Hepatic stellate cell (primary cell): ENCODE data around the gene CBX7.

Source experiments
- DNase-seq: peaks from one replicate; pipeline ENCODE4 v3.0.0; 2011; ENCODE audit warnings: low spot score

The CBX7 gene

DNA sequence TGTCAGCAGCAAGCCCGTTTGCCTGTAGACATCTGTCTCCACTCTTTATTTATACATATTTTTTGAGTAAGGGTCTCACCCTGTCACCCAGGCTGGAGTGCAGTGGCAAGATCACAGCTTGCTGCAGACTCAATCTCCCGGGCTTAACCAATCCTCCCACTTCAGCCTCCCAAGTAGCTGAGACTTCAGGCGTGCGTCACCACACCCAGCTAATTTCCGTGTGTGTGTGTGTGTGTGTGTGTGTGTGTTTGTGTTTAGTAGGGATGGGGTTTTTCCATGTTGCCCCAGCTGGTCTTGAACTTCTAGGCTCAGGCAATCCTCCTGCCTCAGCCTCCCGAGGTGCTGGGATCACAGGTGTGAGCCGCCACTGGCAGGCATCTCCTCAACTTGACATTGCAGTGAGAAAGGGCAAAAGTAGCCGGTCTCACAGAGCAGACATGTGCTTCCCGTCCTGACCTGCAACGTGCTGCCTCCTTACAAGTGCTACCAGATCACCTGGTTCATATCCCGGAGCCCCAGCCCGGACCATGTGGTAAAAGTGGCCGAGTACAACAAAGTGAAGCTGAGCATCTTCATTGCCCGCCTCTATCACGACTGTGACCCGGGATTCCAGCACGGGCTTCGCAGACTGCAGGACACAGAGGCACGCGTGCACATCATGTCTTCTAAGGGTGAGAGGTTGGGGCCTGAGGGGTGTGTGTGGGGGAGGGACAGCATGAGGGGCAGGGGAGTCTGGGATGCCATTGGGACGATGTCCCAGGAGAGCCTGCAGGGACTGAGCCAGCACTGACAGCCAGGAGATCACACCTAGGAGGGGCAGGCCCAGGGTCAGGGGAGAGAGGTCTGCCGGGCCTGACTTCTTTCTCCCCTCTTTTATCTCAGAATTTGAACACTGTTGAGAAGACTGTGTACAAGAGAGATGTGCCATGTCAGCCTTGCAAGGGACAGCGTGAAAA is 61.1 kb downstream of the CBX7 start:
- no peak for DNase-seq

GRCh38 chr22:39090426-39091064 is 61.9 kb downstream of the CBX7 start:
- DNase-seq: no peak

GRCh38 chr22:39089928-39090327 is 62.6 kb downstream of the CBX7 start:
- DNase-seq: no peak

DNA sequence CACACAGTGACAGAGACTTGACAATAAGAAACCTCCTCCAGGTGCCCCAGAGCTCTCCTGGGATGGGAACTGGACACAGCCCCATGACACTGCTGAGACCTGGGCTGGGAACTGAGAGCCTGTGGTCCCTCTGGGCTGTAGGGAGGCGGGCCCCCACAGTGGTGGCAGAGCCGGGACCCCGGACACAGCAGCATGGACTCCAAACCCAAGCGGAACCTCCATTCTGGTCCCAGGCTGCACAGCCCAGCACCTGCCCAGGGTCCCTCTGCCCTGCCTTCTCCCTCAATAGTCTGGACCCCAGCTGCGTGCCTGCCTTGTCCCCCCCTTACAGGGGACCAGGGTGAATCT is 63.8 kb downstream of the CBX7 start:
- no peak for DNase-seq

DNA sequence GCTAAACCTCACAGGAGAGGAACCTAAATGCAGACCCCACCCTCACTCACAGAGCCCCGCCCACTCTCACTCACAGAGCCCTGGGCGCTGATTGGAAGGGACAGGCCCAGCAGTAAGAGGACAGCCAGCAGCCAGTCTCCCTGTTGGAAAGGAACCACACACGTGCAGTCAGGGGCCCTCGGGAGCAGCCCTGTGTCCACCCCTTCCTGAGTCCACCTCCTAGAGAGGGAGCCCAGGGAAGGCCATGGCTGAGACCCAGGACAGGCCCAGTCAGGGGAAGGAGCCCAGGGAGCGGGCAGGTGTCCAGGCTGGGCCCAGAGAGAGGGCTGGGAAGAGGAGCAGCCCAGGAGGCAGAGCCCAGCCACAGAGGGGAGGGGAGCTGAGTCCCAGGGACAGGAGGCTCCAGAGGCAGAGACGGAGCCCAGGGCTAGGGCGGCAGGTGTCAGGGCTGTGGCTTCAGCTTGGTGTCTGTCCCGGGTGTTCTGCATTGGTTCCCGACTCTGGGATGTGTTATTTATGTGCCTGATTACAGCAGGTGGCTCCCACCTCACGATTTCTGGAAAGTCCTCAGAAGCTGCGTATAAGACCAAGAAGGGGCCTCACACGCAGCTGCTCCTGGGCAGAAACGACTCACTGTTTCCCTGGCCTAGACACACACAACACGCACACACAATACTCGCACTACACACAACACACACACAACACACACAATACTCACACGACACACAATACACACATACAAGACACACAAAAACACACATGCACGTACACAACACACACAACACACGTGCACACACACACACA is 64.4 kb downstream of the CBX7 start:
- DNase-seq: no peak

DNA sequence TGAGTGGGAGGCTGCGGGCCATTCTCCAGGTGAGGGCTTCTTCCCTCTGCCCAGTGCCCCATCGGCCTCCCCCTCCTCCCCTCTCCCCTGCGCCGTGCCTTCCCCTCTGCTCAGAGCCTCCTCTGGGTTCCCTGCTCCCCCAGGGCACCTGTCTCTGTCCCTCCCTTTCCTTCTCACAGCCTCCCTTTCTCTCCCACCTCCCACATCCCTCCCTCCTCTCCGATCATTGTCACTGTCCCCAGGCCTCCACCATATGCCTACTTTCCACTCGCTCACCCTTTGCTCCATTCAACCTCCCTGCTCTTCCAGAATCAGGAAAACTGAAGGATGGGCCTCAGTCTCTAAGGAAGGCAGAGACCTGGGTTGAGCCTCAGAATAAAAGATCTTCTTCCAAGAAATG is 65.4 kb downstream of the CBX7 start:
- no peak for DNase-seq

DNA sequence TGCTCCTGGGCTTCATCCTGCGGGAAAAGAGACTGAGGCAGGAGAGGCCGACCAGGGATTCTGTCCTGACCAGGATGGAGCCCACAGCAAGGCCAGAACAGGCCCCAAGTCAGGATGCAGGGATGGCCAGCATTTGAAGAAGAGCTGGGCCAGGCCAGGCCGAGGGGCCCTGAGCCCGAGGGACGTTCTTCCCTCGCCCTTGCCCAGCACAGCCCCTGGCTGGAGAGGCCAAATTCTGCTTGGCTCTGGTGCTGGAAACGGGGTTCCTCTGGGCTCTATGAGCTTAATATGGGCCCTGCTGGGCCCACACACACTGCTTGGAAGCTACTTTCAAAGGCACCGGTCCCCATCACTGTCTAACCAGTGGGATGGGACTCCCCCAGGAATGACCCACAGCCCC is 67.8 kb downstream of the CBX7 start:
- DNase-seq: no peak

DNA sequence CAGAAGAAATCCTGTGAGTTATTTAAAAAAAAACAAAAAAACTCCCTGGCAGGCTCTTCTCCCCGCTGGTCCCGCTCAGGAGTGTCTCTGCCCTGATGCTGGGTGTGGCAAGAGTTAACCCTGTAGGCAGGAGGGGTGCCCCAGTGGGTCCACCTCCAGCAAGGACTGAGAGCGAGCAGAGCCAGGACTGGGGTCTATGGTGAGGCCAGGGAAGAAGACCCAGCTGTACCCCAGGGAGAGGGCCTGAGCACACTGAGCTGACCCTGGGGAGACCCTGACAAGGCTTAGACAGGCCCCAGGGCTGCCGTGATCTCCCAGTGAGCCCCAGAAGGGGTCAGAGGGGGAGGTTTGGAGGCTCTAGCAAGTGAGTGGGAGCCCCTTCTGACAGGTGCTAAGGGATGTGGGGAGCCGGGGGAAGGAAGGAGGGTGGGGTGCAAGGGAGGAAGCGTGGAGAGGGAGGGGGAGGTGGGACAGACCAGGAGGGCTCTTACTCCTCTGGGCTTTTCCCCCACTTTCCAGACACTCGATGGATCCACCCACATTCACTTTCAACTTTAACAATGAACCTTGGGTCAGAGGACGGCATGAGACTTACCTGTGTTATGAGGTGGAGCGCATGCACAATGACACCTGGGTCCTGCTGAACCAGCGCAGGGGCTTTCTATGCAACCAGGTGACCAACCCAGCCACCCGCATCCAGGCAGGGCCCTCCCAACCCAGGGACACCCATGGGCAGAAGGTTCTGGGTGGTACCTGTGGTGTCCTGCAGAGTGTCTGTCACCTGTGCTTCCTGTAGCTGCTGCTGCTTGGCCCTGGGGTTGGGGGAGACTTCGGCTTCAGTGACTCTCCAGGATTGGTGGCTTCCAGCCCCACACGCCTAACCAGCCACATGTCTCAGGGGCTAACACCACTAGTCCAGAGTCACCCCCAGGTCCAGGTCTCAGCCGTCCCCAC is 69.0 kb downstream of the CBX7 start:
- no peak for DNase-seq

DNA sequence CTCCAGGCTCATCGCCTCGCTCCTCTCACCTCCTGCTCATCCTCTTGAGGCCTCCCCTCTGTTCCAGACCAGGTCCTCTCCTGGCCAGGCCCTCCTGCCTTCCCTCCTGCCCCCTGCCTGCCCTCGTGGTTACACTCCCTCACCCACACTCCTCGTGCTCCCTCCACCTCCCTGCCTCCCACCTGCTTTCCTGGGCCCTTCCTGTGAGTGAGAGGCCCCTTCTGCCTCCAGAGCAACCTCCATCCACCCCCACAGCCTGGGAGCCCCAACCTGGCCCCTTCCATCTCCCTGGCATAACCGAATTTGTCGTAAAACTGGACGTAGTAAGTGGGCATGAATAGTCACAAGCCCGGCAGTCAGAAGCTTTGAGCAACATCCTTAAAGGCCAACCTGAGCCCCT is 70.9 kb downstream of the CBX7 start:
- DNase-seq: no peak

DNA sequence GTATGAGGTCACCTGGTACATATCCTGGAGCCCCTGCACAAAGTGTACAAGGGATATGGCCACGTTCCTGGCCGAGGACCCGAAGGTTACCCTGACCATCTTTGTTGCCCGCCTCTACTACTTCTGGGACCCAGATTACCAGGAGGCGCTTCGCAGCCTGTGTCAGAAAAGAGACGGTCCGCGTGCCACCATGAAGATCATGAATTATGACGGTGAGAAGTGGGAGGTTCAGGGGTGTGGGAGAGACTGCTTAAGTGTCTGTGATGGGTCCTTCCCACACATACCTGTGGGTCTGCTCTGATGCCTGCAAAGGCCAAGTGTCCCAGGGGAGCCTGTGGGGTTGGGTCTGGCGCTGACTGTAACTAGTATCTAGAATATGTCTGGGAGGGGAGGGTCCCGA is 71.5 kb downstream of the CBX7 start:
- no peak for DNase-seq
